Mesenchymal stem cell (in vitro differentiated cells and primary cell): ENCODE data around the gene TMEM200C.

ENCODE experiments used
- DNase-seq: peaks from one replicate; pipeline ENCODE4 v3.0.0-alpha.2; 2013
- H2AFZ ChIP-seq: one replicate; pipeline ENCODE4 v1.6.1; 2013; ENCODE audit warnings: low read depth, mild to moderate bottlenecking, control low read depth, inconsistent platforms, low read length, moderate library complexity
- H2AK5ac ChIP-seq: 2 replicates; pipeline ENCODE4 v1.6.1; 2013; ENCODE audit warnings: low read length, moderate library complexity, mild to moderate bottlenecking, inconsistent platforms; ENCODE audit not compliant: severe bottlenecking
- H2BK120ac ChIP-seq: one replicate; pipeline ENCODE4 v1.6.1; 2013; ENCODE audit warnings: low read depth, mild to moderate bottlenecking, inconsistent platforms, low read length, moderate library complexity
- H2BK12ac ChIP-seq, 2 experiments: one replicate each; pipeline ENCODE4 v1.6.1; 2013; ENCODE audit warnings: inconsistent platforms in 2 of 2, low read length in 2 of 2, mild to moderate bottlenecking in 2 of 2, moderate library complexity in 2 of 2, control low read depth in 1 of 2
- H2BK15ac ChIP-seq: one replicate; pipeline ENCODE4 v1.6.1; 2013; ENCODE audit warnings: mild to moderate bottlenecking, low read depth, inconsistent platforms; ENCODE audit not compliant: poor library complexity, severe bottlenecking
- H2BK5ac ChIP-seq: 2 replicates; pipeline ENCODE4 v1.6.1; 2013; ENCODE audit warnings: low read depth, mild to moderate bottlenecking, low read length, control low read depth, inconsistent platforms; ENCODE audit not compliant: poor library complexity, severe bottlenecking
- H3K14ac ChIP-seq, 2 experiments: one replicate each; pipeline ENCODE4 v1.6.1; 2013; ENCODE audit warnings: inconsistent platforms in 2 of 2, low read length in 2 of 2, control low read depth in 1 of 2, mild to moderate bottlenecking in 1 of 2, moderate library complexity in 1 of 2
- H3K18ac ChIP-seq, 2 experiments: one replicate each; pipeline ENCODE4 v1.6.1; 2013; ENCODE audit warnings: inconsistent platforms in 2 of 2, low read length in 2 of 2, control low read depth in 1 of 2, low read depth in 1 of 2, mild to moderate bottlenecking in 1 of 2
- H3K23ac ChIP-seq, 2 experiments: one replicate each; pipeline ENCODE4 v1.6.1; 2013; ENCODE audit warnings: inconsistent platforms in 2 of 2, low read length in 2 of 2, mild to moderate bottlenecking in 2 of 2, moderate library complexity in 2 of 2, control low read depth in 1 of 2
- H3K27ac ChIP-seq: 2 replicates; pipeline ENCODE4 v1.5.1; 2013; ENCODE audit warnings: mild to moderate bottlenecking, moderate library complexity, low read length, control low read depth, inconsistent platforms; ENCODE audit not compliant: poor library complexity, severe bottlenecking
- H3K27me3 ChIP-seq, 2 experiments: 2 replicates each; pipeline versions ENCODE4 v1.6.1 to v1.7.0; 2013; ENCODE audit warnings: low read length in 2 of 2, mild to moderate bottlenecking in 2 of 2, moderate library complexity in 2 of 2, control low read depth in 1 of 2, inconsistent platforms in 1 of 2; ENCODE audit not compliant: control insufficient read depth in 1 of 2, insufficient read depth in 1 of 2
- H3K36me3 ChIP-seq, 2 experiments: 2 replicates each; pipeline versions ENCODE4 v1.6.1 to v1.7.0; 2013; ENCODE audit warnings: low read length in 2 of 2, control low read depth in 1 of 2, inconsistent platforms in 1 of 2, low read depth in 1 of 2, mild to moderate bottlenecking in 1 of 2; ENCODE audit not compliant: insufficient read depth in 2 of 2, control insufficient read depth in 1 of 2
- H3K4ac ChIP-seq, 2 experiments: one replicate each; pipeline ENCODE4 v1.6.1; 2013; ENCODE audit warnings: inconsistent platforms in 2 of 2, low read length in 2 of 2, mild to moderate bottlenecking in 2 of 2, moderate library complexity in 2 of 2, control low read depth in 1 of 2, low read depth in 1 of 2
- H3K4me1 ChIP-seq: 2 replicates; pipeline ENCODE4 v1.6.1; 2013; ENCODE audit warnings: low read depth, low read length, control low read depth; ENCODE audit not compliant: control insufficient read depth, insufficient read depth
- H3K4me2 ChIP-seq: 2 replicates; pipeline ENCODE4 v1.6.1; 2013; ENCODE audit warnings: low read length, mild to moderate bottlenecking, inconsistent platforms; ENCODE audit not compliant: poor library complexity, severe bottlenecking
- H3K4me3 ChIP-seq, 2 experiments: 2 replicates each; pipeline versions ENCODE4 v1.5.1 to v1.7.0; 2013; ENCODE audit warnings: low read length in 2 of 2, mild to moderate bottlenecking in 2 of 2, control low read depth in 1 of 2, low read depth in 1 of 2; ENCODE audit not compliant: insufficient read depth in 1 of 2
- H3K79me1 ChIP-seq: replicated peaks from 2 replicates; pipeline ENCODE4 v1.6.1; 2013; ENCODE audit warnings: mild to moderate bottlenecking, control low read depth, low read length, inconsistent platforms; ENCODE audit not compliant: poor library complexity, severe bottlenecking
- H3K9ac ChIP-seq: 2 replicates; pipeline ENCODE4 v1.7.0; 2013; ENCODE audit warnings: mild to moderate bottlenecking, low read length, moderate library complexity
- H3K9me3 ChIP-seq: 2 replicates; pipeline ENCODE4 v1.7.0; 2013; ENCODE audit warnings: mild to moderate bottlenecking, low read length; ENCODE audit not compliant: control insufficient read depth
- H4K8ac ChIP-seq: one replicate; pipeline ENCODE4 v1.6.1; 2013; ENCODE audit warnings: inconsistent platforms, mild to moderate bottlenecking, low read length, moderate library complexity
- H4K91ac ChIP-seq: one replicate; pipeline ENCODE4 v1.6.1; 2013; ENCODE audit warnings: mild to moderate bottlenecking, low read length, inconsistent platforms
- WGBS: methylation state at CpG from one replicate; pipeline ENCODE4 v1.1.7; 2013; ENCODE audit warnings: mixed read lengths; 5-methylcytosine and 5-hydroxymethylcytosine counted together

The TMEM200C gene

DNA sequence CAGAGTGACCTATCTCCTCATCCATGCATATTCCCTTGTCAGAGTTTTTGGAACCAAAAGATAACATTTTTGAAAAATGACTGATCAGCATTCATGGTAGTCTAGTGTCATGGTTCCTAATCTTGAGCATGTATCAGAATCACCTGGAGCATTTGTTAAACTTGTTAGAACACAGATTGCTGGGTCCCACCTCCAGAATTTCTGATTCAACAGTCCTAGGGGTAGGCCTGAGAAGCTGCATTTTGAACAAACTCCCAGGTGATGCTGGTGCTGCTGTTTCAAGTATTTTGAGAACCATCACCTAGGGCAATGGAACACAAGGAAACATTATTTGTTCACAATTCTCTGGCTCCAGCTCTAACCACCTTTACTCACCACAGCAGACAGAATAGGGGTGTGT is 21.0 kb downstream of the TMEM200C start:
- H2BK120ac ChIP-seq, result no peak overlapping the region
- no peak overlapping the region for H4K91ac ChIP-seq
- H3K79me1 ChIP-seq, result no peaks in the 10 kb centered on the region
- no peak overlapping the region for H2AFZ ChIP-seq
- no peaks in the 10 kb centered on the region for H3K36me3 ChIP-seq
- H4K8ac ChIP-seq, result no peak overlapping the region
- no peaks in the 10 kb centered on the region for H3K9me3 ChIP-seq
- no peak overlapping the region for H3K27ac ChIP-seq
- peaks cover 8 to 42% of the 10 kb centered on the region in 2 experiments for H3K27me3 ChIP-seq
- no peak overlapping the region for H2BK5ac ChIP-seq
- no peak overlapping the region for H3K4me2 ChIP-seq
- H3K23ac ChIP-seq, result no peak overlapping the region
- no peaks in the 10 kb centered on the region for H3K4me1 ChIP-seq
- H2BK12ac ChIP-seq, result no peak overlapping the region
- H2AK5ac ChIP-seq, result no peak overlapping the region
- no peak overlapping the region for H3K4me3 ChIP-seq
- DNase-seq, result no peak
- no peak overlapping the region for H3K14ac ChIP-seq
- H2BK15ac ChIP-seq, result no peak overlapping the region
- H3K4ac ChIP-seq, result no peak overlapping the region
- H3K18ac ChIP-seq, result no peak overlapping the region
- no peak overlapping the region for H3K9ac ChIP-seq

DNA sequence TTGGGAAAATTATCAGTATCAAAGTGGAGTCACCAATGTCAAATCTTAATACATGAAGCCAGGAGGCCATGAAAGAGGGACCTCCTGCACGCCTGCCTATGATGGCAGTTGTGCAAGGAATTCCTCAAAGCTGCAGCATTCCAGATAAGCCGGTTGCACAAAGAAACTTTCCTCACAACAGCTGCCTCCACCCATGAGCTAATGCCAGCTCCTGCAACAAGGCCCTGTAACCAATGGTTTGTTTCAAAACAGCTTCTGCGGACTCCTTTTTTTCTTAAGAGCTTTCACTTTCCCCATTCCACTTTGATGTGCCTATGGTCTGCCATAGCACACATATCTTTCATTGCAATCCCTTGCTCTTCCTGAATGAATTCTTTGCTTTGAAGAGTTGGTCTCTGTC is 22.4 kb downstream of the TMEM200C start:
- DNase-seq, result no peak
- no peak overlapping the region for H3K27ac ChIP-seq
- no peak overlapping the region for H2BK15ac ChIP-seq
- H4K8ac ChIP-seq, result no peak overlapping the region
- no peaks in the 10 kb centered on the region for H3K36me3 ChIP-seq
- no peaks in the 10 kb centered on the region for H3K79me1 ChIP-seq
- no peaks in the 10 kb centered on the region for H3K4me1 ChIP-seq
- H3K18ac ChIP-seq, result no peak overlapping the region
- no peak overlapping the region for H2BK120ac ChIP-seq
- WGBS, result 75% methylated on average over 3 of the region's 3 CpGs
- H3K23ac ChIP-seq, result no peak overlapping the region
- H2BK5ac ChIP-seq, result no peak overlapping the region
- H3K9me3 ChIP-seq, result no peaks in the 10 kb centered on the region
- H3K27me3 ChIP-seq, result peaks cover 3 to 32% of the 10 kb centered on the region in 2 experiments
- no peak overlapping the region for H3K9ac ChIP-seq
- H3K4me2 ChIP-seq, result no peak overlapping the region
- H3K4me3 ChIP-seq, result no peak overlapping the region
- H2BK12ac ChIP-seq, result no peak overlapping the region
- H2AFZ ChIP-seq, result no peak overlapping the region
- H2AK5ac ChIP-seq, result no peak overlapping the region
- no peak overlapping the region for H3K14ac ChIP-seq
- H4K91ac ChIP-seq, result no peak overlapping the region
- H3K4ac ChIP-seq, result no peak overlapping the region

DNA sequence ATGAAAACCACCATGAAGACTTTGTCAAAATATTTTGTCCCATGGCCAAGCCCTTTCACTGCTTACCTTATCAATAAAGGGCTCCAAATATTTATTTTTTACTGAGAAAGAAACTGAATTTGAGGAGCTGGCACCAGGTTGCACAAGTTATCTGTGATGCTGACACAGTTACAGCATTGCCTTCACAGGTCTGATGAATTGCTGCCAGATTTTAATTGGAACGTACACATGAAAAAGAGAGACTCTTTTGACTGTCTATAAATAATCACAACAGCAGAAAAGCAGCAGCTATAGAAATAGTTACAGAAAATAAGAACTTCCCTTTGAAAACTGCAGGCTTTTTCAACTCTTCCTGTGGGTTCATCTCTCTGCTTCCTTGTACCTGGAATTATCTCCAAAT is 23.9 kb downstream of the TMEM200C start:
- H2AK5ac ChIP-seq, result no peak overlapping the region
- H3K4me1 ChIP-seq, result no peaks in the 10 kb centered on the region
- no peak for DNase-seq
- H2BK12ac ChIP-seq, result no peak overlapping the region
- no peaks in the 10 kb centered on the region for H3K79me1 ChIP-seq
- H2BK120ac ChIP-seq, result no peak overlapping the region
- H2BK15ac ChIP-seq, result no peak overlapping the region
- WGBS, result 100% methylated on average over 1 of the region's 1 CpG
- H2AFZ ChIP-seq, result no peak overlapping the region
- no peak overlapping the region for H2BK5ac ChIP-seq
- no peak overlapping the region for H3K4ac ChIP-seq
- H3K23ac ChIP-seq, result no peak overlapping the region
- H3K27ac ChIP-seq, result no peak overlapping the region
- H3K4me3 ChIP-seq, result no peak overlapping the region
- no peaks in the 10 kb centered on the region for H3K9me3 ChIP-seq
- H3K9ac ChIP-seq, result no peak overlapping the region
- peaks cover 3 to 18% of the 10 kb centered on the region in 2 experiments for H3K27me3 ChIP-seq
- H4K91ac ChIP-seq, result no peak overlapping the region
- no peak overlapping the region for H3K14ac ChIP-seq
- no peaks in the 10 kb centered on the region for H3K36me3 ChIP-seq
- H4K8ac ChIP-seq, result no peak overlapping the region
- H3K18ac ChIP-seq, result no peak overlapping the region
- no peak overlapping the region for H3K4me2 ChIP-seq

DNA sequence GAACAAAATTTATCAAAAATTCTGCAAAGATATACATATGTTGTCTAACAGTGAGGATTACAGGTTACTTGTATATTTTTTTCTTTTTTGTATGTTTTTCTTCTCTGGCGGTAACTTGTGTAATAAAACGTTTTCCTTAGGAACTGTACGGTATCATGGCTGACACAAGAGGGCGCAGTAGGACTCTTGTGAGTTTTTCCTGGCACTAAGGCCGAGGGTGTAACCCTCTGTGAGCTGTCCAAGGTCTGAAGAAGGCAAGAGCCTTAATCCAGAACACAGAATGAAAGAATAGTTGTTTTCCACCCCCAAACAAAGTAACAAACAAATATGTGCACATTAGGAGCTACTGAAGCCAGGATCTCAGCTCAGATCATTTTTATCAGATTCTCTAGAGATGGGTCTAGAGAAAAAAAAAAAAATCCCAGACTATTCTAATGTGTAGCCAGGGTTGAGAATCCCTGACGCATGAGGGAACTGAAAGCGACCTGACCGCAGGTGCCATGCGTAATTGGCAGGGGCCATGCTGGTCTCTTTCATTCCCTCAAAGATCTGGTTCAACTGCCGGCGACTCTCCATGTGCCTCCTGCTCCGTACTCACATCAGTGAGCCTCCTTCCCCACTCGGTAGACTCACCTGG is 27.0 kb downstream of the TMEM200C start:
- H4K8ac ChIP-seq, result no peak overlapping the region
- no peak overlapping the region for H3K4me3 ChIP-seq
- no peak overlapping the region for H3K4me2 ChIP-seq
- no peak overlapping the region for H2BK120ac ChIP-seq
- H3K36me3 ChIP-seq, result no peaks in the 10 kb centered on the region
- H2BK15ac ChIP-seq, result no peak overlapping the region
- no peak overlapping the region for H4K91ac ChIP-seq
- DNase-seq, result peak; percentile 78
- H2AK5ac ChIP-seq, result no peak overlapping the region
- no peak overlapping the region for H3K27ac ChIP-seq
- no peak overlapping the region for H2BK5ac ChIP-seq
- no peak overlapping the region for H2BK12ac ChIP-seq
- no peak overlapping the region for H3K18ac ChIP-seq
- H3K27me3 ChIP-seq, result peaks cover 0 to 3% of the 10 kb centered on the region in 2 experiments
- H2AFZ ChIP-seq, result no peak overlapping the region
- no peak overlapping the region for H3K4ac ChIP-seq
- no peak overlapping the region for H3K23ac ChIP-seq
- no peak overlapping the region for H3K9ac ChIP-seq
- H3K9me3 ChIP-seq, result no peaks in the 10 kb centered on the region
- no peaks in the 10 kb centered on the region for H3K79me1 ChIP-seq
- no peak overlapping the region for H3K14ac ChIP-seq
- no peaks in the 10 kb centered on the region for H3K4me1 ChIP-seq
- WGBS, result 56% methylated on average over 12 of the region's 13 CpGs
